Upper lobe of left lung (tissue), 4 donors: ENCODE results near the gene GPR179.

Experiments used
- EP300 ChIP-seq, 4 donors: sonication (generic); formaldehyde crosslinking; IDR thresholded peaks; one replicate each; pipeline ENCODE4 v1.5.1; 2017; ENCODE audit warnings: antibody characterized with exemption in 4 of 4, control low read depth in 2 of 4
- POLR2A ChIP-seq, 4 donors: fragments of 450-650 bp; IDR thresholded peaks; one replicate each; pipeline ENCODE4 v1.5.1; 2016 to 2017; ENCODE audit warnings: antibody characterized with exemption in 4 of 4, mild to moderate bottlenecking in 2 of 4
- POLR2AphosphoS5 ChIP-seq, 2 donors: sonication (generic); formaldehyde crosslinking; IDR thresholded peaks; one replicate each; pipeline ENCODE4 v1.5.1; 2017; ENCODE audit warnings: antibody characterized with exemption in 2 of 2
- TF ChIP-seq, protein P1 (sequence below), 6 experiments: fragments of 450-650 bp in 4 of 6; fragments of 200-600 bp in 2 of 6; sonication (generic) in 2 of 6; IDR thresholded peaks; one replicate each; pipeline ENCODE4 v1.5.1; 2016 to 2019; ENCODE audit warnings: antibody characterized with exemption in 6 of 6

DNA sequence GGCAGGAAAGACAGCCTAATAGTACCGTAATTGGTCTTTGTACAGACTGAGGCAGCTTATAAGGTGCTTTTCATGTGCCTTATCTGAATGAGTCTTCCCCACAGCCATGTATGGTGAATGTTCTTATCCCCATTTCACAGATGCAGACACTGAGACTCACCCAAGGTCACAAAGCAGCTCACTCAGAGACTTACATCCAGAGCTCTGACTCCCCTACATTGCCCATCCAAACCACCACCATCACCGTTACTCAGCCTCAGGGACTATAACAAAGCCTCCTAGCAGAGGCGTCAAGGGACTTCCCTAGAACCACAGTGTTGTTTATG is 627 bp upstream of the GPR179 start:
- TF ChIP-seq, protein P1, sequence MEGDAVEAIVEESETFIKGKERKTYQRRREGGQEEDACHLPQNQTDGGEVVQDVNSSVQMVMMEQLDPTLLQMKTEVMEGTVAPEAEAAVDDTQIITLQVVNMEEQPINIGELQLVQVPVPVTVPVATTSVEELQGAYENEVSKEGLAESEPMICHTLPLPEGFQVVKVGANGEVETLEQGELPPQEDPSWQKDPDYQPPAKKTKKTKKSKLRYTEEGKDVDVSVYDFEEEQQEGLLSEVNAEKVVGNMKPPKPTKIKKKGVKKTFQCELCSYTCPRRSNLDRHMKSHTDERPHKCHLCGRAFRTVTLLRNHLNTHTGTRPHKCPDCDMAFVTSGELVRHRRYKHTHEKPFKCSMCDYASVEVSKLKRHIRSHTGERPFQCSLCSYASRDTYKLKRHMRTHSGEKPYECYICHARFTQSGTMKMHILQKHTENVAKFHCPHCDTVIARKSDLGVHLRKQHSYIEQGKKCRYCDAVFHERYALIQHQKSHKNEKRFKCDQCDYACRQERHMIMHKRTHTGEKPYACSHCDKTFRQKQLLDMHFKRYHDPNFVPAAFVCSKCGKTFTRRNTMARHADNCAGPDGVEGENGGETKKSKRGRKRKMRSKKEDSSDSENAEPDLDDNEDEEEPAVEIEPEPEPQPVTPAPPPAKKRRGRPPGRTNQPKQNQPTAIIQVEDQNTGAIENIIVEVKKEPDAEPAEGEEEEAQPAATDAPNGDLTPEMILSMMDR (IDR thresholded peaks at IDR 0.05), result no peak
- TF ChIP-seq EP300 (IDR thresholded peaks at IDR 0.05), result no peak
- TF ChIP-seq POLR2A (IDR thresholded peaks at IDR 0.05), result no peak
- TF ChIP-seq POLR2AphosphoS5 (IDR thresholded peaks at IDR 0.05), result no peak
